Vagina (tissue), 2 donors: ENCODE data around the gene PAK1.

Experiments
- POLR2A ChIP-seq, 2 donors: fragments of 450-650 bp; IDR thresholded peaks; one replicate each; pipeline ENCODE4 v1.6.1; 2017; ENCODE audit warnings: antibody characterized with exemption in 2 of 2, mild to moderate bottlenecking in 2 of 2, moderate library complexity in 2 of 2
- TF ChIP-seq, protein P1 (sequence below), 3 experiments: fragments of 450-650 bp in 2 of 3; fragments of 200-600 bp in 1 of 3; sonication (generic) in 1 of 3; IDR thresholded peaks; one replicate each; pipeline ENCODE4 v1.5.1; 2017 to 2019; ENCODE audit warnings: antibody characterized with exemption in 3 of 3, mild to moderate bottlenecking in 2 of 3, moderate library complexity in 2 of 3

- no peak for TF ChIP-seq POLR2A (IDR thresholded peaks at IDR 0.05)
- TF ChIP-seq, protein P1, sequence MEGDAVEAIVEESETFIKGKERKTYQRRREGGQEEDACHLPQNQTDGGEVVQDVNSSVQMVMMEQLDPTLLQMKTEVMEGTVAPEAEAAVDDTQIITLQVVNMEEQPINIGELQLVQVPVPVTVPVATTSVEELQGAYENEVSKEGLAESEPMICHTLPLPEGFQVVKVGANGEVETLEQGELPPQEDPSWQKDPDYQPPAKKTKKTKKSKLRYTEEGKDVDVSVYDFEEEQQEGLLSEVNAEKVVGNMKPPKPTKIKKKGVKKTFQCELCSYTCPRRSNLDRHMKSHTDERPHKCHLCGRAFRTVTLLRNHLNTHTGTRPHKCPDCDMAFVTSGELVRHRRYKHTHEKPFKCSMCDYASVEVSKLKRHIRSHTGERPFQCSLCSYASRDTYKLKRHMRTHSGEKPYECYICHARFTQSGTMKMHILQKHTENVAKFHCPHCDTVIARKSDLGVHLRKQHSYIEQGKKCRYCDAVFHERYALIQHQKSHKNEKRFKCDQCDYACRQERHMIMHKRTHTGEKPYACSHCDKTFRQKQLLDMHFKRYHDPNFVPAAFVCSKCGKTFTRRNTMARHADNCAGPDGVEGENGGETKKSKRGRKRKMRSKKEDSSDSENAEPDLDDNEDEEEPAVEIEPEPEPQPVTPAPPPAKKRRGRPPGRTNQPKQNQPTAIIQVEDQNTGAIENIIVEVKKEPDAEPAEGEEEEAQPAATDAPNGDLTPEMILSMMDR (IDR thresholded peaks at IDR 0.05), result no peak
Measured at GRCh38 chr11:77353131-77353530, 120.8 kb downstream of the PAK1 start.
